Liver (tissue), 3 donors: Measurements from ENCODE around the gene GRIK1.

Source experiments
- CTCF ChIP-seq: fragments of 150-350 bp; IDR thresholded peaks from 2 replicates; pipeline ENCODE4 v1.5.1; 2017; ENCODE audit warnings: improper control_type of control experiment, low read depth, low read length; ENCODE audit not compliant: missing input control
- EGR1 ChIP-seq, 2 donors: IDR thresholded peaks; 2 replicates each; pipeline ENCODE4 v1.6.1; 2016 to 2018; ENCODE audit warnings: antibody characterized with exemption in 2 of 2, low read depth in 2 of 2
- GABPA ChIP-seq, 2 donors: IDR thresholded peaks in 1 of 2; conservative IDR thresholded peaks in 1 of 2; 2 replicates each; pipeline ENCODE4 v1.6.1; 2016; ENCODE audit warnings: antibody characterized with exemption in 2 of 2, mild to moderate bottlenecking in 1 of 2, moderate library complexity in 1 of 2
- RAD21 ChIP-seq, 2 donors: IDR thresholded peaks; 2 replicates each; pipeline ENCODE4 v1.6.1; 2016; ENCODE audit warnings: antibody characterized with exemption in 2 of 2, mild to moderate bottlenecking in 2 of 2
- REST ChIP-seq: IDR thresholded peaks from 2 replicates; pipeline ENCODE4 v1.6.1; 2016; ENCODE audit warnings: antibody characterized with exemption, mild to moderate bottlenecking
- YY1 ChIP-seq: IDR thresholded peaks from 2 replicates; pipeline ENCODE4 v1.6.1; 2016; ENCODE audit warnings: antibody characterized with exemption, mild to moderate bottlenecking
- TF ChIP-seq, protein P1 (sequence below): IDR thresholded peaks from 2 replicates; pipeline ENCODE4 v1.6.1; 2016; ENCODE audit warnings: antibody characterized with exemption
- donor health status: healthy.
- donor health status: healthy.

GRCh38 chr21:29914326-29914725 is 25.5 kb downstream of the GRIK1 start:
- TF ChIP-seq CTCF (no peak), REST (no peak), GABPA (IDR thresholded peaks at IDR 0.05 in 1 of 2, conservative IDR thresholded peaks at IDR 0.05 in 1 of 2) (no peak), YY1 (no peak), EGR1 (IDR thresholded peaks at IDR 0.05; ENCODE audit: low read depth in 2 of 2) (no peak), RAD21 (IDR thresholded peaks at IDR 0.05) (no peak)
- TF ChIP-seq, protein P1, sequence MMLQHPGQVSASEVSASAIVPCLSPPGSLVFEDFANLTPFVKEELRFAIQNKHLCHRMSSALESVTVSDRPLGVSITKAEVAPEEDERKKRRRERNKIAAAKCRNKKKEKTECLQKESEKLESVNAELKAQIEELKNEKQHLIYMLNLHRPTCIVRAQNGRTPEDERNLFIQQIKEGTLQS, result no peak
